GM12874 (cell line): Measurements from ENCODE around the gene WFDC1.

Source experiments
- CTCF ChIP-seq: IDR thresholded peaks from 2 replicates; pipeline ENCODE4 v1.5.1; 2011; ENCODE audit warnings: low read depth, mild to moderate bottlenecking, control low read depth, low read length, moderate library complexity; ENCODE audit not compliant: insufficient read depth

WFDC1 gene

GRCh38 chr16:84367297-84367680, 72.6 kb downstream of the WFDC1 start:
- TF ChIP-seq CTCF: no peak

- no peak for TF ChIP-seq CTCF
These were observed 73.2 kb downstream of the WFDC1 start for GRCh38 chr16:84367750-84368307.

GRCh38 chr16:84368308-84368996, 73.8 kb downstream of the WFDC1 start, which contains the start of gene ATP2C2:
Gene ATP2C2 (plus strand): TSS chr16:84368538. CDS start chr16:84368616, 78 bp downstream.
- TF ChIP-seq CTCF: no peak

GRCh38 chr16:84369105-84369504, 74.4 kb downstream of the WFDC1 start:
- no peak for TF ChIP-seq CTCF

GRCh38 chr16:84369938-84370627, 75.4 kb downstream of the WFDC1 start:
- TF ChIP-seq CTCF: no peak

- TF ChIP-seq CTCF: no peak
These were observed 76.3 kb downstream of the WFDC1 start for GRCh38 chr16:84370723-84371552.

- TF ChIP-seq CTCF: no peak
These were observed 76.8 kb downstream of the WFDC1 start for GRCh38 chr16:84371553-84371865.
